Esophagus mucosa (tissue), 1 donor: ENCODE data around the gene OSBPL9. TPM values are rescaled to one million over a fixed set of nuclear protein-coding genes. Genes with fewer than 3 reads are reported as not detected.
"Not testable (repeated sequence)": the region's sequence is repeated elsewhere in the genome, so short reads cannot be mapped to it uniquely, and the experiment has no call there.

ENCODE experiments used
- ATAC-seq: fragments of 200-7000 bp; cut with Tn5 transposase; one replicate; pipeline ENCODE4 v1.9.1; 2020
- total RNA-seq: library from RNA; stranded (reverse); gene quantifications from one replicate; pipeline ENCODE4 v1.2.4, GENCODE V29; 2023
- donor health status: DM: yes; HTN: yes; CAD: no.

OSBPL9 gene
- total RNA-seq, 1 donor from 2014 or later = 32.5 TPM

- ATAC-seq = peak; percentile 88
Measured at GRCh38 chr1:51666478-51666877, 49.6 kb downstream of the OSBPL9 start.

- ATAC-seq = no peak
Measured at GRCh38 chr1:51667561-51667960, 50.7 kb downstream of the OSBPL9 start.

- no peak for ATAC-seq
Measured at GRCh38 chr1:51669272-51669671, 52.4 kb downstream of the OSBPL9 start.

GRCh38 chr1:51669816-51670215, 52.9 kb downstream of the OSBPL9 start:
- no peak for ATAC-seq

- ATAC-seq = no peak
Measured at GRCh38 chr1:51671527-51672325, 54.8 kb downstream of the OSBPL9 start.

GRCh38 chr1:51673279-51673678, 56.4 kb downstream of the OSBPL9 start:
- ATAC-seq = no peak

- no peak for ATAC-seq
Measured at GRCh38 chr1:51675177-51675780, 58.4 kb downstream of the OSBPL9 start.

GRCh38 chr1:51679435-51679834, 62.5 kb downstream of the OSBPL9 start:
- ATAC-seq = peak; percentile 66

GRCh38 chr1:51684776-51685175, 67.9 kb downstream of the OSBPL9 start:
- ATAC-seq = no peak

- peak; percentile 73 for ATAC-seq
Measured at GRCh38 chr1:51686450-51686849, 69.6 kb downstream of the OSBPL9 start.

- ATAC-seq = no peak
Measured at GRCh38 chr1:51689075-51689440, 72.2 kb downstream of the OSBPL9 start.

- ATAC-seq = no peak
Measured at GRCh38 chr1:51689643-51690042, 72.8 kb downstream of the OSBPL9 start.

GRCh38 chr1:51690285-51690961, 73.5 kb downstream of the OSBPL9 start:
- ATAC-seq = peak; percentile 84

- ATAC-seq = no peak
Measured at GRCh38 chr1:51691920-51692319, 75.0 kb downstream of the OSBPL9 start.

- ATAC-seq = no peak
Measured at GRCh38 chr1:51693419-51694155, 76.7 kb downstream of the OSBPL9 start.

GRCh38 chr1:51697166-51697565, 80.3 kb downstream of the OSBPL9 start:
- ATAC-seq = no peak

- ATAC-seq = no peak
Measured at GRCh38 chr1:51699391-51699790, 82.5 kb downstream of the OSBPL9 start.

GRCh38 chr1:51701782-51702181, 84.9 kb downstream of the OSBPL9 start:
- ATAC-seq = not testable (repeated sequence)

GRCh38 chr1:51702220-51702619, 85.3 kb downstream of the OSBPL9 start:
- ATAC-seq = not testable (repeated sequence)

GRCh38 chr1:51705035-51705434, 88.1 kb downstream of the OSBPL9 start:
- ATAC-seq = no peak

- no peak for ATAC-seq
Measured at GRCh38 chr1:51708911-51709760, 92.2 kb downstream of the OSBPL9 start.

- ATAC-seq = no peak
Measured at GRCh38 chr1:51709951-51710350, 93.1 kb downstream of the OSBPL9 start.
